Smooth muscle cell of the umbilical artery (primary cell): ENCODE measurements around the gene DCT. TPM values are rescaled to one million over a fixed set of nuclear protein-coding genes. Genes with fewer than 3 reads are reported as not detected.

Source experiments
- total RNA-seq: library from RNA; depleted of rRNA; stranded (reverse); fragments of >200 nt; gene quantifications from 2 replicates; pipeline ENCODE4 v1.2.3, GENCODE V29; 2014

The DCT gene
- total RNA-seq: 0.09 TPM in 1 of 2 replicates, not detected in the other

DNA sequence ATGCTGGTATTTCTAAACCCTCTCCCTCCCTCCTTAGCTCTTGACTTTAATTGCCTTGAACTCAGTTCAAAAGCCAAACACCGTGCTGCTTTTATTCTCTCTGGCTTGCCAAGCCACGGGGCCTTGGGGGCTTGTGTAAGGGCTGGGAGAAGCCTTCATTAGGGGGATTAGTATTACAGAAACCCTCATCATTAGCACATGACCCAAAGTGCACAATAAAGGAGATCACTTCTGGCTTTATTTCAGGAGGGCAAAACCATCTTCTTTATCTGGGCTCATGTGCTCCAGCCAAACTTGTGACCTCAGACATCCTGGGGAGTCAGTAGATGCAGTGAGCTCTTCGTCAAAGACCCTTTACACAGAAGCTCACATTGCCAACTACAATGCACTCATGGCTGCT lies at the start of gene DCT:
TSS of gene DCT (minus strand) at position 67 of the 400 bp plus-strand sequence. CDS start 427 bp downstream, outside the sequence.

Other genes starting within 250 kb of the DCT start
- 21.4 and 21.9 TPM in 2 replicates for gene TGDS, start 116.5 kb upstream of the DCT start, total RNA-seq
- gene GPR180, start 122.2 kb upstream of the DCT start, total RNA-seq: 16.9 and 24.0 TPM in 2 replicates
- gene SOX21, start 232.9 kb upstream of the DCT start, total RNA-seq: not detected in 2 replicates